ENCODE data around the gene DNAJB14.

DNAJB14 gene

GRCh38 chr4:99856166-99856565, 90.3 kb downstream of the DNAJB14 start:
- ChIA-PET CTCF (no interaction called here), POLR2A (ENCODE audit: low non-redundant PET) (no interaction called here)
- no peak overlapping the region for H3K27ac ChIP-seq
- TF ChIP-seq CTCF (conservative IDR thresholded peaks at IDR 0.05; ENCODE audit: low read depth), result no peak
- peak; percentile 34 for DNase-seq (ENCODE audit: low spot score)

GRCh38 chr4:99855678-99856077, 90.7 kb downstream of the DNAJB14 start:
- TF ChIP-seq CTCF (conservative IDR thresholded peaks at IDR 0.05; ENCODE audit: low read depth), result no peak
- ChIA-PET POLR2A (ENCODE audit: low non-redundant PET) (no interaction called here), CTCF (no interaction called here)
- DNase-seq (ENCODE audit: low spot score), result no peak
- no peak overlapping the region for H3K27ac ChIP-seq

- no peak overlapping the region for H3K27ac ChIP-seq
- POLR2A ChIA-PET (ENCODE audit: low non-redundant PET), result no interaction called here
- CTCF ChIA-PET, result no interaction called here
- DNase-seq (ENCODE audit: low spot score), result no peak
- no peak for TF ChIP-seq CTCF (conservative IDR thresholded peaks at IDR 0.05; ENCODE audit: low read depth)
Measured at GRCh38 chr4:99853999-99854398, 92.4 kb downstream of the DNAJB14 start.

- ChIA-PET POLR2A (ENCODE audit: low non-redundant PET) (no interaction called here), CTCF (no interaction called here)
- H3K27ac ChIP-seq, result no peak overlapping the region
- no peak for TF ChIP-seq CTCF (conservative IDR thresholded peaks at IDR 0.05; ENCODE audit: low read depth)
- DNase-seq (ENCODE audit: low spot score), result no peak
Measured at GRCh38 chr4:99853190-99853589, 93.2 kb downstream of the DNAJB14 start.

GRCh38 chr4:99852199-99852749, 94.1 kb downstream of the DNAJB14 start:
- POLR2A ChIA-PET (ENCODE audit: low non-redundant PET), result no interaction called here
- H3K27ac ChIP-seq, result no peak overlapping the region
- CTCF ChIA-PET, result interaction anchor here (1.4 kb wide), 1 partner anchor 13 kb away, joined by 4 read pairs; no protein-coding TSS in a partner anchor

GRCh38 chr4:99848591-99849001, 97.8 kb downstream of the DNAJB14 start:
- DNase-seq (ENCODE audit: low spot score), result no peak
- POLR2A ChIA-PET (ENCODE audit: low non-redundant PET), result no interaction called here
- H3K27ac ChIP-seq, result no peak overlapping the region
- no peak for TF ChIP-seq CTCF (conservative IDR thresholded peaks at IDR 0.05; ENCODE audit: low read depth)
- CTCF ChIA-PET, result interaction anchor here (0.6 kb wide), 1 partner anchor 253 kb away, joined by 4 read pairs; no protein-coding TSS in a partner anchor

More at GRCh38 chr4:99852199-99852749, 94.1 kb downstream of the DNAJB14 start:
- no peak for DNase-seq (ENCODE audit: low spot score)
- no peak for TF ChIP-seq CTCF (conservative IDR thresholded peaks at IDR 0.05; ENCODE audit: low read depth)
